MCF 10A (cell line): ENCODE data around the gene PDE9A. TPM values are rescaled to one million over a fixed set of nuclear protein-coding genes. Genes with fewer than 3 reads are reported as not detected.

Source experiments
- BruUV-seq: library from RNA; stranded (reverse); fragments of 400-500 nt; replicated peaks from 2 replicates; lab custom pipeline; 2021; lab: Mats Ljungman, UMichigan
- CTCF ChIA-PET: fragments of 300-600 bp; sonication (Branson Sonifier 250); formaldehyde crosslinking; extraction: SDS; loops from one replicate; lab custom pipeline; 2021; ENCODE audit warnings: antibody characterized with exemption, inconsistent platforms; lab: Yijun Ruan, JAX
- POLR2A ChIA-PET: fragments of 300-600, 350-650 bp; sonication (Branson Sonifier 250); formaldehyde crosslinking; extraction: SDS; loops from one replicate; lab custom pipeline; 2020; ENCODE audit warnings: antibody characterized with exemption, inconsistent platforms; lab: Yijun Ruan, JAX
- DNase-seq: peaks from one replicate; pipeline ENCODE4 v3.0.0-alpha.2; 2018; ENCODE audit not compliant: unreplicated experiment
- H3K27ac Mint-ChIP-seq: one replicate; pipeline ENCODE4 v1.8.0; 2022; ENCODE audit warnings: mild to moderate bottlenecking, low read depth, mixed read lengths; ENCODE audit not compliant: unreplicated experiment
- H3K27me3 Mint-ChIP-seq: one replicate; pipeline ENCODE4 v1.8.0; 2022; ENCODE audit warnings: mixed read lengths; ENCODE audit not compliant: insufficient read depth, unreplicated experiment
- H3K36me3 Mint-ChIP-seq: one replicate; pipeline ENCODE4 v1.8.0; 2022; ENCODE audit warnings: mild to moderate bottlenecking, moderate library complexity, mixed read lengths; ENCODE audit not compliant: insufficient read depth, unreplicated experiment
- H3K4me1 Mint-ChIP-seq: one replicate; pipeline ENCODE4 v1.8.0; 2022; ENCODE audit warnings: mixed read lengths; ENCODE audit not compliant: insufficient read depth, unreplicated experiment
- H3K4me3 Mint-ChIP-seq: one replicate; pipeline ENCODE4 v1.8.0; 2022; ENCODE audit warnings: mild to moderate bottlenecking, moderate library complexity, mixed read lengths; ENCODE audit not compliant: unreplicated experiment
- H3K9me3 Mint-ChIP-seq: one replicate; pipeline ENCODE4 v1.8.0; 2022; ENCODE audit warnings: mixed read lengths; ENCODE audit not compliant: unreplicated experiment
- intact Hi-C: fragments of 100-400 bp; cut with micrococcal nuclease; formaldehyde crosslinking; loops from 2 replicates; pipeline ENCODE4 v1.14.1; 2022
- total RNA-seq: library from RNA; stranded (reverse); gene quantifications from 2 replicates; pipeline ENCODE4 v1.2.3, GENCODE V29; 2022
- TF ChIP-seq, protein P1 (sequence below): fragments of 200-600 bp; IDR thresholded peaks from one replicate; pipeline ENCODE4 v1.8.0; 2022; ENCODE audit warnings: antibody characterized with exemption, mild to moderate bottlenecking; ENCODE audit not compliant: unreplicated experiment

Gene PDE9A
- total RNA-seq, 1 experiment from 2014 or later: not detected

DNA sequence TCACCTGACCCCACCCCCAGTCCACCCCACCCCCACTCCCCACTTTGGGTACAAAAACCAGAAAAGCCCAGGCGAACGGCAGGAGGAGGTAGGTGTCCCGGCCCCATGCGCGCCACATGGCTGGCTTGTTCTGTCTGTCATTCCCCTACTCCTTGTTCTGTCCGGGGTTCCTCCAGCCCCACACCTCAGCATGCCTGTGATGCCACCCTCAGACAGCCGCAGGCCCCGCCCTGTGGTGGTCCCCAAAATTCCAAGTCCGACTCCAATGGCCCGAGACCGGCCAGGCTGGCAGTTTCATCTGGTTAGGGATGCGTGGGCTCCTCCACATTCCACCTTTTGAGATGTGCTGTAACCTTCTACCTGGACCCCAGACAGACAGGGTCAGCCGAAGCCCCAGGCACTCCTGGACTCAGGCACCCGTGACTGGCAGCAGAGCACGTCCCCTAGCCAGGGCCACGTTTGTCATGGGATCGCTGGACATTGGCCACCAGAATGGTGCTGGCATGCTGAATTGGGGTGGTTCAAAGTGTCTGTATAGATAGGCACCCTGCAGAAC is 131.6 kb downstream of the PDE9A start:
- peaks cover 56% of the 10 kb centered on the region for H3K27me3 Mint-ChIP-seq
- DNase-seq: no peak
- no peaks in the 10 kb centered on the region for H3K9me3 Mint-ChIP-seq
- ChIA-PET CTCF (no interaction called here), POLR2A (no interaction called here)
- H3K27ac Mint-ChIP-seq: no peak overlapping the region
- H3K4me1 Mint-ChIP-seq: no peaks in the 10 kb centered on the region
- no peak overlapping the region for H3K4me3 Mint-ChIP-seq
- BruUV-seq: no TSS peak
- H3K36me3 Mint-ChIP-seq: no peaks in the 10 kb centered on the region
- TF ChIP-seq, protein P1, sequence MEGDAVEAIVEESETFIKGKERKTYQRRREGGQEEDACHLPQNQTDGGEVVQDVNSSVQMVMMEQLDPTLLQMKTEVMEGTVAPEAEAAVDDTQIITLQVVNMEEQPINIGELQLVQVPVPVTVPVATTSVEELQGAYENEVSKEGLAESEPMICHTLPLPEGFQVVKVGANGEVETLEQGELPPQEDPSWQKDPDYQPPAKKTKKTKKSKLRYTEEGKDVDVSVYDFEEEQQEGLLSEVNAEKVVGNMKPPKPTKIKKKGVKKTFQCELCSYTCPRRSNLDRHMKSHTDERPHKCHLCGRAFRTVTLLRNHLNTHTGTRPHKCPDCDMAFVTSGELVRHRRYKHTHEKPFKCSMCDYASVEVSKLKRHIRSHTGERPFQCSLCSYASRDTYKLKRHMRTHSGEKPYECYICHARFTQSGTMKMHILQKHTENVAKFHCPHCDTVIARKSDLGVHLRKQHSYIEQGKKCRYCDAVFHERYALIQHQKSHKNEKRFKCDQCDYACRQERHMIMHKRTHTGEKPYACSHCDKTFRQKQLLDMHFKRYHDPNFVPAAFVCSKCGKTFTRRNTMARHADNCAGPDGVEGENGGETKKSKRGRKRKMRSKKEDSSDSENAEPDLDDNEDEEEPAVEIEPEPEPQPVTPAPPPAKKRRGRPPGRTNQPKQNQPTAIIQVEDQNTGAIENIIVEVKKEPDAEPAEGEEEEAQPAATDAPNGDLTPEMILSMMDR: no peak
- intact Hi-C loops: no loop called here

DNA sequence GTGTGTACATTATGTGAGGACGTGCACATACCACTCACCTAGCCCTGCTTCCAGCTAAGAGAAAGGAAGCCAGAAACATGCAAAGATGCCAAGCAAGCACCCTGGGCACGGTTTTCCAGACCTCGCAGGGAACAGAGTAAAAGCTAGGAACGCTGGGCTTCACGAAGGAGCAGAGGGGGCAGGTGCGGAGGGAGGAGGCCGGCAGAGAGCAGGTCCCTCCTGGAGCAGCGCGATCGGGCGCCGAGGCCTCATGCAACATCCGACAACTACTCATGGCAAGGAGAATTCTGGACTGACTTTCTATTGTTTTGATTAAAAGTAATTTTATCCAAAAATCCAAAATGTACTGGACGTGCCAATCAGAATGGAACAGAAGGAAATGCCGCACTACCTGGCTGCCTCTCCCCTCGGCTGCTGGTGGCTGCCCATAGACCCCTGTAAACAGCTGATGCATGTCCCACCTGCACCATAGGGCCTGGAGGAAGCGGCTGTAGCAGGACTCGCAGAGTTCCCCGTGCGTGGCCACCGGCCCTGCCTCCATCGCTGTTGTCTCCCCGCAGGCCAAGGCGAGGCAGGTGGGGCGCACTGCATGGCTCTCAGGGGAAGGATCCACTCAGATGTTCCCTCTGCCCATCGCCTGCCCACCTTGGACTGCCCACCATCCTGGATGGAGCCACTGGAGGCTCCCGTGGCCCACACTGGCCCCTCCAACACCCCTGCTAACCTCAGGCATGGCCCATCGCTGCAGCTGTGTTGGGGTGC is 132.4 kb downstream of the PDE9A start:
- no peak overlapping the region for H3K4me3 Mint-ChIP-seq
- ChIA-PET CTCF (no interaction called here), POLR2A (no interaction called here)
- no peaks in the 10 kb centered on the region for H3K36me3 Mint-ChIP-seq
- TF ChIP-seq, protein P1: no peak
- no peaks in the 10 kb centered on the region for H3K4me1 Mint-ChIP-seq
- peaks cover 50% of the 10 kb centered on the region for H3K27me3 Mint-ChIP-seq
- no peak for DNase-seq
- H3K27ac Mint-ChIP-seq: no peak overlapping the region
- no peaks in the 10 kb centered on the region for H3K9me3 Mint-ChIP-seq
- intact Hi-C loops: no loop called here
- no TSS peak for BruUV-seq

DNA sequence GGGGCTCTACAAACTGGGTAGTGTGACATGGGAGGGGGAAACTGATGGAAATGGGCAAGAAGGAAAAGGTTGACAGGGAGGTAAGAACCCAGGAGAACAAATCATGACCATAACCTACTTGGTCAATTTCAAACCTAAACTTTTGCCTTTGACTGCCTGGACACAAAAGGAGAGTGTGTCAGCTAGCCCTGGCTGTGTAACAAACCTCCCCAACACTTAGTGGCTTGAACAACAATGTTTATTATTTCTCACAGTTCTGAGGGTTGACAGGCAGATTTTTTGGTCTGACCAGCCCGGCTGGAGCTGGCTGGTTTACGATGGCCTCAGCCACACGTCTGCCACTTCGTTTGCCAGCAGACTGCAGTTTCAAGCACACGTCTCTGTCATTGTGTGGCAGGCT is 133.5 kb downstream of the PDE9A start:
- DNase-seq: no peak
- H3K4me1 Mint-ChIP-seq: no peaks in the 10 kb centered on the region
- no TSS peak for BruUV-seq
- POLR2A ChIA-PET: no interaction called here
- CTCF ChIA-PET: no interaction called here
- intact Hi-C loops: no loop called here
- TF ChIP-seq, protein P1: no peak
- peaks cover 50% of the 10 kb centered on the region for H3K27me3 Mint-ChIP-seq
- H3K36me3 Mint-ChIP-seq: no peaks in the 10 kb centered on the region
- no peak overlapping the region for H3K27ac Mint-ChIP-seq
- no peaks in the 10 kb centered on the region for H3K9me3 Mint-ChIP-seq
- H3K4me3 Mint-ChIP-seq: no peak overlapping the region

DNA sequence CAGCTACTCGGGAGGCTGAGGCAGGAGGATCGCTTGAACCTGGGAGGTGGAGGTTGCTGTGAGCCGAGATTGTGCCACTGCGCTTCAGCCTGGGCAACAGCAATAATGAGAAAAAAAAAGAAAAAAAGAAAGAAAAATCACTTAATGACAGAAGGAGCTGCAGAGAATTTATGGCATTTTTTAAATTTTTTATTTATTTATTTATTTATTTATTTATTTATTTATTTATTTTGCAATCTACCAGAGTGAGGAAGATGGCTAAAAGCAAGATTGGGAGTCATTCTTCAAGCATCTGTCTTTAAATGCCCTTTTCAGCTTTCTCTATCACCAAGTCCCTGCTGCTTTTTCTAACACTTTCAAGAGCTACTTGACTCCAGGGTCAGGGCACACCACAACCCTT is 134.2 kb downstream of the PDE9A start:
- CTCF ChIA-PET: no interaction called here
- Mint-ChIP-seq H3K9me3 (no peaks in the 10 kb centered on the region), H3K36me3 (no peaks in the 10 kb centered on the region), H3K27ac (no peak overlapping the region), H3K4me3 (no peak overlapping the region), H3K27me3 (peaks cover 48% of the 10 kb centered on the region), H3K4me1 (no peaks in the 10 kb centered on the region)
- no TSS peak for BruUV-seq
- DNase-seq: no peak
- POLR2A ChIA-PET: interaction anchor here (1.1 kb wide), 2 partner anchors 40 to 251 kb away, joined by 3 read pairs; no protein-coding TSS in a partner anchor
- TF ChIP-seq, protein P1: no peak
- intact Hi-C loops: no loop called here
